Stimulated activated CD4-positive, alpha-beta T cell treated with anti-CD3 and anti-CD28 coated beads, Interleukin-2, amount 100 ng/mL, for 48 hours (primary cell): ENCODE data around the gene BTLA.
"Not testable (repeated sequence)": the region's sequence is repeated elsewhere in the genome, so short reads cannot be mapped to it uniquely, and the experiment has no call there.

ENCODE experiments used
- DNase-seq, 2 donors: peaks; one replicate each; pipeline ENCODE4 v3.0.0-alpha.2; 2020

Gene BTLA

GRCh38 chr3:112498914-112499711 lies at the start of gene BTLA:
Gene BTLA (minus strand): TSS chr3:112499472. CDS start chr3:112499358, 114 bp downstream.
- no peak for DNase-seq

- no peak for DNase-seq
These were observed 47.0 kb upstream of the BTLA start for GRCh38 chr3:112546216-112546759.

- DNase-seq, result no peak
These were observed 40.8 kb upstream of the BTLA start for GRCh38 chr3:112539825-112540650.

GRCh38 chr3:112531358-112531781 lies 32.1 kb upstream of the BTLA start:
- no peak for DNase-seq

GRCh38 chr3:112530573-112530972 lies 31.3 kb upstream of the BTLA start:
- no peak for DNase-seq

- DNase-seq, result not testable (repeated sequence)
These were observed 24.9 kb upstream of the BTLA start for GRCh38 chr3:112524127-112524526.

GRCh38 chr3:112519424-112520001 lies 20.2 kb upstream of the BTLA start:
- DNase-seq, result no peak

GRCh38 chr3:112518970-112519369 lies 19.7 kb upstream of the BTLA start:
- DNase-seq, result not testable (repeated sequence)

GRCh38 chr3:112514527-112515128 lies 15.4 kb upstream of the BTLA start:
- DNase-seq, result no peak

GRCh38 chr3:112512320-112512719 lies 13.0 kb upstream of the BTLA start:
- DNase-seq, result no peak

- DNase-seq, result no peak
These were observed 9.6 kb upstream of the BTLA start for GRCh38 chr3:112508860-112509259.

GRCh38 chr3:112508261-112508660 lies 9.0 kb upstream of the BTLA start:
- no peak for DNase-seq

GRCh38 chr3:112505907-112506306 lies 6.6 kb upstream of the BTLA start:
- no peak for DNase-seq

GRCh38 chr3:112504123-112504522 lies 4.9 kb upstream of the BTLA start:
- no peak for DNase-seq

GRCh38 chr3:112503304-112503972 lies 4.2 kb upstream of the BTLA start:
- no peak for DNase-seq

GRCh38 chr3:112500621-112501020 lies 1.3 kb upstream of the BTLA start:
- DNase-seq, result no peak

- DNase-seq, result no peak
These were observed 1.2 kb downstream of the BTLA start for GRCh38 chr3:112497897-112498548.

GRCh38 chr3:112496366-112497067 lies 2.8 kb downstream of the BTLA start:
- DNase-seq, result no peak

GRCh38 chr3:112494448-112494767 lies 4.9 kb downstream of the BTLA start:
- not testable (repeated sequence) for DNase-seq

- no peak for DNase-seq
These were observed 7.1 kb downstream of the BTLA start for GRCh38 chr3:112492124-112492523.

- no peak for DNase-seq
These were observed 7.9 kb downstream of the BTLA start for GRCh38 chr3:112491373-112491772.
